Muscle layer of duodenum (tissue), 2 donors: ENCODE measurements around the gene FBXO28.

Experiments
- H3K27ac ChIP-seq: one replicate; pipeline ENCODE4 v1.7.0; 2013; ENCODE audit warnings: mild to moderate bottlenecking, low read length
- H3K27me3 ChIP-seq: one replicate; pipeline ENCODE4 v1.7.0; 2013; ENCODE audit warnings: low read depth, mild to moderate bottlenecking, control low read depth, low read length
- H3K36me3 ChIP-seq, 2 donors: one replicate each; pipeline ENCODE4 v1.7.0; 2013; ENCODE audit warnings: low read length in 2 of 2, control low read depth in 1 of 2, mild to moderate bottlenecking in 1 of 2; ENCODE audit not compliant: insufficient read depth in 2 of 2, control insufficient read depth in 1 of 2
- H3K4me1 ChIP-seq, 2 donors: one replicate each; pipeline ENCODE4 v1.7.0; 2013; ENCODE audit warnings: low read length in 2 of 2, mild to moderate bottlenecking in 2 of 2, control low read depth in 1 of 2, moderate library complexity in 1 of 2; ENCODE audit not compliant: insufficient read depth in 2 of 2, control insufficient read depth in 1 of 2
- H3K4me3 ChIP-seq, 2 donors: one replicate each; pipeline ENCODE4 v1.7.0; 2013; ENCODE audit warnings: low read length in 2 of 2, low read depth in 1 of 2, mild to moderate bottlenecking in 1 of 2
- H3K9me3 ChIP-seq, 2 donors: one replicate each; pipeline ENCODE4 v1.7.0; 2013; ENCODE audit warnings: low read length in 2 of 2, control low read depth in 1 of 2, mild to moderate bottlenecking in 1 of 2; ENCODE audit not compliant: control insufficient read depth in 1 of 2
- donor health status: healthy.

FBXO28 gene

DNA sequence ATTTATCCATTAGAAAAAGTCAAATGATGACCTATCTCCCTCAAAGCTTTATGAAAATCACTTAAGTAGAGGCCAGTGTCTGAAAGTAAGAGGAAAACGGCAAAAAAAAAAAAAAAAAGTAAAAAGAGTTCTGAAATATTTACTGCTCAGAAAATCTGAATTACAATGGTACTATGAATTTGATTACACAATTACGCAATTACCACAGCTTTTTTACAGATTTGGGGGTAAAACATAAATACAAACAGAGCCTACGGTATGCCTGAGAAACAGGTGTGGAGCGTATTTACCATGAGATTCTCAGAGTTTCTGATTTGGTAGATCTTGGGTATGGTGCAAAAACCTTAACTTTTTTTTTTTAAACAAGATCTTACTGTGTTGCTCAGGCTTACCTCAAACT, 15.9 kb upstream of the FBXO28 start:
- H3K27me3 ChIP-seq, result no peaks in the 10 kb centered on the region
- H3K27ac ChIP-seq, result no peak overlapping the region
- no peak overlapping the region for H3K4me3 ChIP-seq
- no peaks in the 10 kb centered on the region for H3K4me1 ChIP-seq
- H3K9me3 ChIP-seq, result no peaks in the 10 kb centered on the region
- no peaks in the 10 kb centered on the region for H3K36me3 ChIP-seq

DNA sequence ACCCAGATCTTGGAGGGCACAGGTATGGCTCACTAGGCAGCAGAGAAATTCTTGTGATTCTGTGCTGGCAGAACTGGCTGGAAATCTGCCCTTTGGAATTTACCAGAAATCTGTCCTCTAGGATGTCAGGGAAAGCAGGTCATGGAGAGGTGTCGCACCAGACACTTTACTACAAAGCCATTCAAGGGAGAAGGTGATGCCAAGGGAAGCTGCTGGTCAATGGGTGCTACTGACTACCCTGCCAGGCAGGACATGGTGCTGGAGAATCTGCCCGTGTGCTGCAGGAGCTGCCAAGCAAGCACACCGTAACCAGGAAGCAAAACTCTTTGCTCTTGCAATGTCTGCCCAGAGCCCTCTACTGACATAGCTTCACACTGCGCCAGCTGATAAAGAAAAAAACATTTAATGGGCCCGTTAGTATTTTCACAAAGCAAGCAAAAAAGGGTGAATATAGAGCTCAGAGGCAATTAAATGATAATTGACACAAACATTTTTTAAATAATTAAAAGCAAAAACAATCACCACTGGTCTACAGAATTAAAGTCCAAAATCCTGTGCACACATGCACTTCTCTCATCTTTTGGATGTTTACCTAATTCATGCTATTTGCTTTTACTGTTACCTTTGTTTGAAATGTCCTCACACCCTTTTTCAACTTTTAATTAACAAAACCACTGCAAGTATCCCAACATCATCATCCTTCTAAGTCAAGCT, 7.2 kb upstream of the FBXO28 start:
- no peaks in the 10 kb centered on the region for H3K27me3 ChIP-seq
- no peak overlapping the region for H3K27ac ChIP-seq
- H3K4me3 ChIP-seq, result no peak overlapping the region
- H3K36me3 ChIP-seq, result no peaks in the 10 kb centered on the region
- H3K9me3 ChIP-seq, result no peaks in the 10 kb centered on the region
- no peaks in the 10 kb centered on the region for H3K4me1 ChIP-seq

GRCh38 chr1:224107282-224107625, 6.7 kb upstream of the FBXO28 start:
- Histone ChIP-seq H3K27me3 (no peaks in the 10 kb centered on the region), H3K9me3 (no peaks in the 10 kb centered on the region), H3K4me1 (no peaks in the 10 kb centered on the region), H3K4me3 (no peak overlapping the region), H3K27ac (no peak overlapping the region), H3K36me3 (no peaks in the 10 kb centered on the region)

GRCh38 chr1:224108991-224109390, 4.9 kb upstream of the FBXO28 start:
- Histone ChIP-seq H3K9me3 (no peaks in the 10 kb centered on the region), H3K4me1 (no peaks in the 10 kb centered on the region), H3K36me3 (no peaks in the 10 kb centered on the region), H3K4me3 (no peak overlapping the region), H3K27me3 (no peaks in the 10 kb centered on the region), H3K27ac (no peak overlapping the region)

DNA sequence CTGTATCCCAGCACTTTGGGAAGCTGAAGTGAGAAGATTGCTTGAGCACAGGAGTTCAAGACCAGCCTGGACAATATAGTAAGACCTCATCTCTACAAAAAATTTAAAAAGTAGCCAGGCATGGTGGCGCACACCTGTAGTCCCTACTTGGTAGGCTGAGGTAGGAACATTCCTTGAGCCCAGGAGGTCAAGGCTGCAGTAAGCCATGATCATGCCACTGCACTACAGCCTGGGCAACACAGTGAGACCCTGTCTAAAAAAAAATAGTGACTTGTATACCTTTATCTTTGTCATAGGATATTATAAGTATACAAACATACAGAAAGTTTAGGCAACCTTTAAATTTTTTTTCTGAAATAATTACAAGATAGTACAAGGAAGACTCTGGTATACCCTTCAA, 3.9 kb upstream of the FBXO28 start:
- no peak overlapping the region for H3K4me3 ChIP-seq
- no peaks in the 10 kb centered on the region for H3K36me3 ChIP-seq
- no peaks in the 10 kb centered on the region for H3K9me3 ChIP-seq
- H3K4me1 ChIP-seq, result peaks cover 0 to 3% of the 10 kb centered on the region in 2 donors
- H3K27me3 ChIP-seq, result no peaks in the 10 kb centered on the region
- no peak overlapping the region for H3K27ac ChIP-seq

DNA sequence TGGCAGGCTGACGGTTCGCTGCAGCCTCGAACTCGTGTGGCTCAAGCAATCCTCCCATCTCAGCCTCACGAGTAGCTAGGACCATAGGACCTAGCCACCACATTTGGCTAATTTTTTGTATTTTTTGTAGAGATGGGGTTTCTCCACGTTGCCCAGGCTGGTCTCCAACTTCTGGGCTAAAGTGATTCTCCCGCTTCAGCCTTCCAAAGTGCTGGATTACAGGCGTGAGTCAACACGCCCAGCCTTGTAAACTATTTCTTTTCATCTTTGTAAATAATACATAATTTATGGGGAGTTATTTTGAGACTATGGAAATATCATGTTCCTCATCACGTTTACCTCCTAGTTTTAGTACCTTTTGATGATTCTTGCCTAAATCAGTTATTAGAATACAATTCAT, 906 bp upstream of the FBXO28 start:
- no peaks in the 10 kb centered on the region for H3K36me3 ChIP-seq
- no peak overlapping the region for H3K27ac ChIP-seq
- H3K27me3 ChIP-seq, result no peaks in the 10 kb centered on the region
- peaks cover 5 to 22% of the 10 kb centered on the region in 2 donors for H3K4me1 ChIP-seq
- H3K9me3 ChIP-seq, result no peaks in the 10 kb centered on the region
- no peak overlapping the region for H3K4me3 ChIP-seq

GRCh38 chr1:224113545-224113917, 380 bp upstream of the FBXO28 start:
- no peaks in the 10 kb centered on the region for H3K9me3 ChIP-seq
- no peaks in the 10 kb centered on the region for H3K27me3 ChIP-seq
- peaks cover 5 to 22% of the 10 kb centered on the region in 2 donors for H3K4me1 ChIP-seq
- H3K36me3 ChIP-seq, result no peaks in the 10 kb centered on the region
- H3K4me3 ChIP-seq, result peak overlapping the region; percentile 74 to 94
- peak overlapping the region; percentile 86 for H3K27ac ChIP-seq

- Histone ChIP-seq H3K4me1 (peaks cover 5 to 22% of the 10 kb centered on the region in 2 donors), H3K27me3 (no peaks in the 10 kb centered on the region), H3K27ac (peak overlapping the region; percentile 86)
These were observed 870 bp downstream of the FBXO28 start for GRCh38 chr1:224114787-224115175.

DNA sequence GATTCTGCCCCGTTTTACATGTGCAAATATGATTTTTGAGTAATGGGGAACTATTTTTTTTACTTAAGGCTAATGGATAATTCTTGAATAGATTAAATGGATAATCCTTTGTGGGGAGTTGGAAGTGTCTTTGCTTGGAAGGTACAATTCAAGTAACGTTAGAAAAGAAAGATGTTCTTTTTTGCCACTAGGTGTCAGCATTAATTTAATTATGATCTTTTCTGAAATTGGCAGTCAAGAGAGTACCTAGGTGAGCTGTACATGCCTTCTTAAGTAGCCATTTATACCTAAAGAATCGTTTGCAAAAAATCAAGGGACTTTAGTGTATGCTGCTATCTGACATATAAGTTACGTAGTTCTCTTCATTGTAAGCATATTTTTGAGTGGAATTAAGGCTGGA, 2.2 kb downstream of the FBXO28 start:
- peaks cover 5 to 22% of the 10 kb centered on the region in 2 donors for H3K4me1 ChIP-seq
- H3K27me3 ChIP-seq, result no peaks in the 10 kb centered on the region
- no peak overlapping the region for H3K4me3 ChIP-seq
- H3K27ac ChIP-seq, result no peak overlapping the region
- H3K9me3 ChIP-seq, result no peaks in the 10 kb centered on the region
- no peaks in the 10 kb centered on the region for H3K36me3 ChIP-seq

More at GRCh38 chr1:224114787-224115175, 870 bp downstream of the FBXO28 start:
- Histone ChIP-seq H3K4me3 (peak overlapping the region; percentile 74 to 94), H3K9me3 (no peaks in the 10 kb centered on the region), H3K36me3 (no peaks in the 10 kb centered on the region)

DNA sequence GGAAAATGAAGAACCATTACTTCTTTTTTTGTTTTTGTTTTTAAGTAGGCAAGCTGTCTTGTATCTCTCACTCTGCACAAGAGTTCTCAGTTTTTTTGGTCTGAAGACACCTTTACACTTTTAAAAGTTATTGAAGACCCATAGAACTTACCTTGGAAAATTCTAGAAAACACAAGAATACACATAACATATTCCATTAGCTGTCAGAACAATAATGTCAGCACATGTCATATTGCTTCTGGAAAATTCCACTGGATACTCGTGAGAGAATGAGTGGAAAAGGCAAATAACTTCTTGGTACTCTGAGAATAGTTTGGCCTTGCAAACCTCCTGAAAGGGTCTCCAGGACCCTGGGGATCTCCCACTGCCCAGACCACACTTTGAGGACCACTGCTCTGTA, 4.8 kb downstream of the FBXO28 start:
- H3K27ac ChIP-seq, result no peak overlapping the region
- H3K4me3 ChIP-seq, result no peak overlapping the region
- no peaks in the 10 kb centered on the region for H3K27me3 ChIP-seq
- peaks cover 5 to 22% of the 10 kb centered on the region in 2 donors for H3K4me1 ChIP-seq
- no peaks in the 10 kb centered on the region for H3K36me3 ChIP-seq
- no peaks in the 10 kb centered on the region for H3K9me3 ChIP-seq

DNA sequence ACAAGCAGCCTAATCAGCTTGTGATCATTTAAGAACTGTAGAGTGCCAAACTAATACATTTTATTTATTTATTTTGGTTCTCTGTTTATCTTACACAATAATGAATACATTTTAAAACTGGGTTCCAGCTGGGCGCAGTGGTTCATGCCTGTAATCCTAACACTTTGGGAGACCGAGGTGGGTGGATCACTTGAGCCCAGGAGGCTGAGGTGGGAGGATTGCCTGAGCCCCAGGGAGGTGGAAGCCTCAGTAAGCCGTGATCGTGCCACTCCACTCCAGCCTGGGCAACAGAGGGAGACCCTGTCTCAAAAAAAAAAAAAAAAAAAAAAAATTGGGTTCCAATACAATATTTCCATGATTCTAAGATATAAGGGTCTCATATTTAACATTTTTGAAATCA, 9.2 kb downstream of the FBXO28 start:
- Histone ChIP-seq H3K36me3 (no peaks in the 10 kb centered on the region), H3K27me3 (no peaks in the 10 kb centered on the region), H3K4me1 (peaks cover 0 to 2% of the 10 kb centered on the region in 2 donors), H3K27ac (no peak overlapping the region), H3K9me3 (no peaks in the 10 kb centered on the region), H3K4me3 (no peak overlapping the region)

DNA sequence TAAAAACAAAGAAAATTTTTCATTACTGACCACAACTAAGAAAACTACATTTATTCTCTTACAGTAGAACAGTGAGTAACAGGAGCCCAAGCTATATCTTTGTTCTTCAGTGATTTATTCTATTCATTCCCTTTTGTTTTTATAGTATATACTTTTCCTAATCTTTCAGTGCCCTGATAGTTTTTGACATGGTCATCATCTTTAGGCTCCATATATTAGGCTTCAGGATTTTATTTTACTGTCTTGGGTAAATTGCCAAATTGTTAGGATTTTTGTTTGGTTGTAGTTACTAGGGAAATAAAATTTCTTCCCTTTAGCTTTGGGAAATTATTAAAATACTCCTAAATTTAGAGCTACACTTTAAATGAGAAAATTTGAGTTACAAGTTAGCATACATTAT, 10.3 kb downstream of the FBXO28 start:
- Histone ChIP-seq H3K27ac (no peak overlapping the region), H3K36me3 (no peaks in the 10 kb centered on the region), H3K27me3 (no peaks in the 10 kb centered on the region), H3K4me3 (no peak overlapping the region), H3K9me3 (no peaks in the 10 kb centered on the region), H3K4me1 (peaks cover 0 to 2% of the 10 kb centered on the region in 2 donors)
